RWPE1 (cell line): Measurements from ENCODE around the gene NDNF.

Experiments
- CTCF ChIA-PET: fragments of 350-600 bp; sonication (Branson Sonifier 250); formaldehyde crosslinking; extraction: SDS; loops from one replicate; lab custom pipeline; 2021; lab: Yijun Ruan, JAX
- POLR2A ChIA-PET: fragments of 400-600 bp; formaldehyde crosslinking; extraction: SDS; loops from one replicate; lab custom pipeline; 2020; ENCODE audit warnings: antibody characterized with exemption; ENCODE audit not compliant: low non-redundant PET; lab: Yijun Ruan, JAX
- DNase-seq: peaks from one replicate; pipeline ENCODE4 v3.0.0; 2012; ENCODE audit warnings: low spot score
- H3K27ac ChIP-seq: fragments of 450-650 bp; 2 replicates; pipeline ENCODE4 v1.5.1; 2017
- TF ChIP-seq, protein P1 (sequence below): fragments of 450-650 bp; conservative IDR thresholded peaks from 2 replicates; pipeline ENCODE4 v1.5.1; 2017; ENCODE audit warnings: low read depth, mild to moderate bottlenecking

Gene NDNF

DNA sequence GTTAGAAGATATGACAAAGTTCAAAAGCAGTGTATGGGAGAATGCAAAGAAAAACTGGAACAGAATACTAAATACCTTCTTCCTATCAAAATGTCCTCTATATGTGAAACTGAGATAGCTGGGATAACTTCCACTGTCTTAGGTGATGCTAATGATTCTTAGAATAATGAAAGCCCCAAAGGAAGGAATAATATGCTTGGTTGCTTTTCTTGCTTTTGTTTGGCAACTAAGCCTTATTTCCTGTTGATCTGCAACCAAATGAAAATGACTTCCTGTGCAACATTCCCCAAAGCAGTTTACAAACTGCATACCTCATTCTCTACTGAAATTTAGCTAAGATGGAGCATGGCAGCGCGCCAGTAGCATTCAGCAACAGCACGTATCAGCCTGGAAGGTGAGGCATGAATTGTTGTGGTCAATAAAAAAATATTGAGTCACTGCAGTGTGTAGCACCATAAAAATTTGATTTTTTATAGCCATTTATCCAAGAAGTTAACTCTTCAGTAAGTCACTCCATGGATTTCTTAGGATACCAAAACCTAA lies 18.7 kb downstream of the NDNF start:
- POLR2A ChIA-PET: no interaction called here
- CTCF ChIA-PET: no interaction called here
- peak; percentile 11 for DNase-seq
- TF ChIP-seq, protein P1, sequence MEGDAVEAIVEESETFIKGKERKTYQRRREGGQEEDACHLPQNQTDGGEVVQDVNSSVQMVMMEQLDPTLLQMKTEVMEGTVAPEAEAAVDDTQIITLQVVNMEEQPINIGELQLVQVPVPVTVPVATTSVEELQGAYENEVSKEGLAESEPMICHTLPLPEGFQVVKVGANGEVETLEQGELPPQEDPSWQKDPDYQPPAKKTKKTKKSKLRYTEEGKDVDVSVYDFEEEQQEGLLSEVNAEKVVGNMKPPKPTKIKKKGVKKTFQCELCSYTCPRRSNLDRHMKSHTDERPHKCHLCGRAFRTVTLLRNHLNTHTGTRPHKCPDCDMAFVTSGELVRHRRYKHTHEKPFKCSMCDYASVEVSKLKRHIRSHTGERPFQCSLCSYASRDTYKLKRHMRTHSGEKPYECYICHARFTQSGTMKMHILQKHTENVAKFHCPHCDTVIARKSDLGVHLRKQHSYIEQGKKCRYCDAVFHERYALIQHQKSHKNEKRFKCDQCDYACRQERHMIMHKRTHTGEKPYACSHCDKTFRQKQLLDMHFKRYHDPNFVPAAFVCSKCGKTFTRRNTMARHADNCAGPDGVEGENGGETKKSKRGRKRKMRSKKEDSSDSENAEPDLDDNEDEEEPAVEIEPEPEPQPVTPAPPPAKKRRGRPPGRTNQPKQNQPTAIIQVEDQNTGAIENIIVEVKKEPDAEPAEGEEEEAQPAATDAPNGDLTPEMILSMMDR: no peak
- no peak overlapping the region for H3K27ac ChIP-seq

DNA sequence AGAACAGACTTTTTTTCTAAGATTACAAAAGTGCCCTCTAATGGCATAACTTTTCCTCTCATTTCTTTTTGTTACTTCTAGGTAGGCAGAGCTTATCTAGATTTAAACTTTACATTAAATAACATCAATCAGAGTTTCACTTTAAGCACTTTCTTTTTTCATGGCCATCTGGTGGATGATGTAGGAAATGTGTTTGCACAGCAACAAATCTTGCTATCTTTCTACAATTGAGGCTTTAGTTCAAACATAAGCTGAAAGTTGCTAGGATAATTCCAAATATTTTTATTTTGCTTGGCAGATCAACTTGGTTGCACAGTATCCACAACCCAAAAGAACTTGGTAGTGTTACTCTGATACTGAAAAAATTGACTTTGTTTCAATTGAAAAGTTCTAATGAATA lies 22.0 kb downstream of the NDNF start:
- ChIA-PET CTCF (interaction anchor here (0.7 to 1.2 kb wide), 2 partner anchors 15 to 253 kb away, joined by 3 read pairs; no protein-coding TSS in a partner anchor), POLR2A (no interaction called here)
- TF ChIP-seq, protein P1: peak; percentile 26
- DNase-seq: no peak
- H3K27ac ChIP-seq: no peak overlapping the region

- TF ChIP-seq, protein P1: no peak
- H3K27ac ChIP-seq: no peak overlapping the region
- POLR2A ChIA-PET: no interaction called here
- CTCF ChIA-PET: interaction anchor here (0.5 to 0.7 kb wide), 2 partner anchors 450 to 568 kb away, joined by 4 to 5 read pairs; no protein-coding TSS in a partner anchor
- DNase-seq: no peak
Measured at GRCh38 chr4:121049072-121049599, 23.2 kb downstream of the NDNF start.

- ChIA-PET POLR2A (no interaction called here), CTCF (no interaction called here)
- TF ChIP-seq, protein P1: no peak
- DNase-seq: no peak
- no peak overlapping the region for H3K27ac ChIP-seq
Measured at GRCh38 chr4:121048165-121048564, 24.2 kb downstream of the NDNF start.

DNA sequence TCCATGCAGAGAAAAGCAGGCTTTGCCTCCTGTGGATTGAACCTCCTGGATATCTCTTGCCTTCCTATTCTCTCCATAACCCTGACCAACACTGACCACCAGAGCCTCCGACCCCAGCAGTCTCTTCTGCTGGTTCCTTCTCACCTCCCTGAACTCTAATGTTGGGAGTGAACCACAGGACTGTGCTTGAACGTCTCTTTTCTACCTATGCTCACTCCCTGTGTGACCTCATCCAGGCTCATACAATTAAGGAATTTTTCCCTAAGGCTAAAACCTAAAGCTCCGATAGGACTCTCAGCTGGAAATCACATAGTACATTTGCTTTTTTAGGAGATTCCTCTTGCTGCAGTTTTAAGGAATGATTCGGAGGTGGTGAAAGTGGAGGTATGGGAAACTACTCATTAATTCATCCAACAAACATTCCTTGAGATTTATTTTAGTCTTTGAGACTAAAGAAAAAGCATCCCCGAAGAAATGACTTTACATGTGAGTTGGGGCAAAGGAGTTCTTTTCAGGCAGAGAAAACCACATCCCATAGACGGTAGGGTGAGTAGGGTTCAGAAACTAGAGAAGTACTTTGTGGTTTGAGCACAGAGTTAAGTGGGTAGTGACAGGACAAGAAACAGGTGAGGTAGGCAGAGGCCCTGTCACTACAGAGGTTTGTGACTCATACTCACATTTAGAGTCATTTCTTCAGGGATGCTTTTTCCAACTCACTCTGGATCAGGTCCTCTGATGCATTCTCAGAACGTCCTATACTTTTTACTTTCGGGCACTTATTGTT lies 30.8 kb downstream of the NDNF start:
- no peak for DNase-seq

DNA sequence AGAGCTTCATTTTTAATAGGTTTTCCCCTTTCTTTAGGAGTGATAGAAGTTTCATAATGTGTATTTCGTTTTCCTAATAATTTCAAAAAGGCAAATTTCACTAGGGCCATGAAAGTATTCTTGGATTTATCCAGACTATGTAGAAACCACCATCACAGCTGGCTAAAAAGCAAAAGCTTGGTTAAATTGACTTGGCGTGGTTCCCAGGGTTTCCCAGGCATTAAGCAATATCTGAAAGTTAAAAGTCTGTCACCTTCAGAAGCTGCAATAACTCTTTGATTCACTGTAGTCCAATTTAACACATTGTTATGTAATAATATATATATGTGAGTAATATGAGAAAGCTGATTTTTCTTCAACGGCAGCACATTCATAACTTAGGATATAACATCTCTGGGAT lies 38.3 kb downstream of the NDNF start:
- ChIA-PET POLR2A (no interaction called here), CTCF (no interaction called here)
- DNase-seq: no peak
- TF ChIP-seq, protein P1: no peak
- no peak overlapping the region for H3K27ac ChIP-seq

More for the DNA sequence above, 30.8 kb downstream of the NDNF start:
- ChIA-PET POLR2A (no interaction called here), CTCF (no interaction called here)
- no peak overlapping the region for H3K27ac ChIP-seq
- TF ChIP-seq, protein P1: no peak
